GM19324 (cell line): Measurements from ENCODE around the gene DNAI7.
A peak's percentile ranks its signal among the peaks of the same experiment; 100 is the strongest.

Source experiments
- ATAC-seq: cut with Tn5 transposase; IDR thresholded peaks from one replicate; pipeline ENCODE4 v1.9.1; 2021; ENCODE audit warnings: mild to moderate bottlenecking, moderate library complexity; ENCODE audit not compliant: unreplicated experiment, low FRiP score

Gene DNAI7, protein sequence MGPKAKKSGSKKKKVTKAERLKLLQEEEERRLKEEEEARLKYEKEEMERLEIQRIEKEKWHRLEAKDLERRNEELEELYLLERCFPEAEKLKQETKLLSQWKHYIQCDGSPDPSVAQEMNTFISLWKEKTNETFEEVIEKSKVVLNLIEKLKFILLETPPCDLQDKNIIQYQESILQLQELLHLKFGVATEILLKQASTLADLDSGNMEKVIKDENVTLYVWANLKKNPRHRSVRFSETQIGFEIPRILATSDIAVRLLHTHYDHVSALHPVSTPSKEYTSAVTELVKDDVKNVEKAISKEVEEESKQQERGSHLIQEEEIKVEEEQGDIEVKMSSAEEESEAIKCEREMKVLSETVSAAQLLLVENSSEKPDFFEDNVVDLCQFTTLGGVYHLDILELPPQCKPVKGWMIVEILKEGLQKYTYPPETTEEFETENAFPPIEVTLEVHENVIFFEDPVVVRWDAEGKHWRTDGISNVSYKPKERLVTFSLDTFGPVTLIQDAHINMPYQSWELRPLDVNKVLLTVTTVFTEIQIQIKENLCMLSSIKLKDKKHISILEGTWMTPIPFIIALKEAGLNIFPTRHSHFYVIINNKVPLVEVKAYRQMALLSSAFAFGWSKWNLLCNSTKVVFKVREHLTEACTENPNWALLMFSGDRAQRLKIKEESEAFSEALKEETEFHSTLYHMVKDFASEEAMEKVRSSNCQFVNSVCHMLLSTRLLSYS

DNA sequence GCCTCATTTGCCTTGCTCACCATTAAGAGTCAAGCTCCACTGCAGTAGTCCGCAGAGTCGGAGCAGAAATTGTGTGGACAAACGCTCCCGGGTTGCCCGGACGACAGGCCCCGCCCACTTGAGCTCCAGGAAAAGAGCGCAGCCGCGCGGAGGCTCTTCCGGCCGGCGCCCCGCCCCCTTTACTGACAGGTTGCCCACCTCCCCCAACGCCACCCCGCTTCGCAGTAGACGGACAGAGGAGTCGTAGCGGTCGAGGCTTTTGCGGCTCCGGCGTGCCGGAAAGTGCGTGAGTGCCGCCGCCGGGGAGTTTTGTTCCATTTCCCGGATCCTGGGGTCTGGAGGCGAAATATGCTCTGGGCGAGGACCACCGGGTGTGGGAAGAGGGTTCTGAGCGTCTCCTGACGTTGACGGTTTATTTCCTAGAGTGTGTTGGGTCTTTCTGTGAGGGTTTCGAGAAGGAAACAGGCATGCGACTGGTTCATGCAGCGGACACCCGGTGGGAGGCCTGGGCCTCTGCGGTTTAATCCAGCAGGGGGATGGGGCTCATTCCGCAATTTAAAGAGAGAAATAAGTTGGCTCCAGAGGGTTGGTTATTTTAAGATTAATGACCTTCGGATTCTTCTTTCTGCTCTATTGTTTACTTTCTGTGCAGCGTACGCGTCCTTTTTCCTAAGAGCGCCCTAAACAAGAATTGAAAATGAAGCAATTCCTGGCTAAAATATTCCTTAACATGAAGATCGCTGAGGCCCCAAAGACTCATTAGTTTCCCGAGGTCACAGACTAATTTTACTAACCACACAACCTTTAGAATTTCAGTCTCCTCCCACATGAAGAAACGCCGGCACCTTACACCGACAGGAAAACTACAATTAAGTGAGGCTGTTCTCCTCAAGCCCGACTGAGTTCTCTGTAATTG is at the start of gene DNAI7, which contains the start of gene ETFRF1:
DNAI7 (minus strand) TSS at position 105 of the 916 bp plus-strand sequence; CDS start at position 23, 82 bp downstream.
ETFRF1 (plus strand) TSS at position 182 of the 916 bp plus-strand sequence. CDS start 8,720 bp downstream, outside the sequence.
- peak; percentile 92 for ATAC-seq

DNA sequence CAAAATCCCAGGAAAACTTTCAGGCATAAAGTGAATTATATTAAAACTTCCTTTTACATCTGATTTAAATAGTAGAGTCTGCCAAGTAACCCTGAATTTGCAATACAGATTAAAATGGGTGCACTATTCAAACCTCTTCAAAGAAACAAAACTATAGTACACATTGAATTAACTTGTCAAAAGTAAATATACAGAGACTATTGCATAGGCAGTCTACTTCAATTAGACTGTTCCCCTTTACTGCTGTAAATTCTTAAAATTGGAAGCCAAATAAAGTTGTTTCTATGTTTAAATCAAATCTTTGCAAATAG is 48.7 kb upstream of the DNAI7 start:
- no peak for ATAC-seq

DNA sequence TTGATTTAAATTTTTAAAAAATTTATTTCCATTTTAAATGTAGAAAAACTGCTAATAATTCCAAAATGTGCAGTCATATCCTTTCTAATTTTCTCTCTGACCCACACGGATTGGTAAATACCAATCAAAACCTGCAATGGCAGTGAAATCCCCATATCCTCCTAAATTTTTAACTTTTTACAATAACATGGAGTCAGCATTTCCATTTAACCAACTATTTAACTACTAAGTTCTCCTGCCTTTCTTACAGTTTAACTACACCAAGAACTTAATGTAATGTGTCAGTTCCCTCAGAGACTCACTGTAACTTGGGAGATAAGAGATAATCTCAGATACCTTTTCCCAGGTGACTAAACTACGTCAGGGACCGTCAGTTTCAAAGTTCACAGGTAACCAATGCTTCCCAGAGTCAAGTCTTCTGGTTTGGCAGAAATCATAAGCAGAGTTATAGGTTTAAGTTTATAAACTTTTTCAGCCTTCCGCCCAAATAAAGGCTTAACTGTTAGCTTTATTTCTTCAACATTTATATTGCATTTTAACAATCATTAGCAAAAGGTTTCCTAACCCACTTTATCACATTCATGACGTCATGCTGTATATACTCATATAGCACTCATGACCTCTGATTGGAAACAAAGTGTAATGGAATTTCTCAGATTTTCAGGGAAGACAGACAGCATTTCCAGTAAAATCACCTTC is 48.2 kb upstream of the DNAI7 start:
- ATAC-seq = no peak

DNA sequence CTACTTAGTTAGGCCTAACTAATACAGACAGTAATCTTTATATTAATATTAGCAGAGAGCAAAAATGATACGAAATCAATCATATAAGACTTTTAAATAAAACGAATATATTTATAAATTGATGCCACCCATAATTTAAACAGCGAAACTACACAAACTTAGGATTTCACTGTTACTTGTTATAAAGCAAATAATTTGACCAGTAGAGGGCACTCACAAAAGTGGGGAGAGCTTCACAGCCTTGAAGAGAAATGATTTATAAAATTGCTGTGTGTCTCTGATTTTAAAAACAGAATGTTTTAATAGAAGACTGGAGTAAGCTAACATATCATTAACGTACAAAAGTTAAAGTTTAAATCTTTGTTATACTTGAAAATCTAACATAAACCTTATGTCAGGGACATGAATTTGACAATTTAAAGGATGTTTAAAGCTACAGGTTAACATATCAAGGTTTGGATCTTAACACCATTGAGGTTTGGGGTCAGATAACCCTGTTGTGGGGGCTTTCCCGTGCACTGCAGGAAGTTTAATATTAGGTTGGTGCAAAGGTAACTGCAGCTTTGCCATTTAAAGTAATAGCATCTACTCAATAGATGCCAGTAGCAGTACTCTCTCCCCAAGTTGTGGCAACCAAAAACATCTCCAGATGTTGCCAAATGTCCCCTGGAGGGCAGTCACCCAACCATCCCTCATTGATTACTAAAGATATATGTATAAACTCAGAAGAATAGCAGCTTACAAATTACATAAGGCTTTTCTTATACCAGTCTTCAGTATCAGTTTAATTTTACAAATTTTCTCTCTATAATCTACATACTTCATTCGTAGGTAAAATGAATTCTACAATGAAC is 46.4 kb upstream of the DNAI7 start:
- ATAC-seq = no peak

DNA sequence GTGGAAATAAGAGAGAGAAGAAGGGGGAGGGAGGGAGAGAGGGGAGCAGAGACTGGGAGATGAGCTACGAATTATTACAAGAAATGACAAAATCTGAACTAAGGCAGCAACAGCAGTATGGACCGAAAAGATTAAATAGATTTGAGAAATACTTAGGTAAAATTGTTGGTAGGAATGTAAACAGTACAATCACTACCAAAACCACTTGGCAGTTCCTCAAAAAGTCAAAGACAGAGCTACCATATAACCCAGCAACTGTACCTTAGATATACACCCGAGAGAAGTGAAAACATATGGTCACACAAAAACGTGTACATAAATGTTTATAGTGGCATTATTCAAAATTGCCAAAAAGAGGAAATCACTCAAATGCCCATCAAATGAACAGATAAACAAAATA is 41.7 kb upstream of the DNAI7 start:
- ATAC-seq = no peak

DNA sequence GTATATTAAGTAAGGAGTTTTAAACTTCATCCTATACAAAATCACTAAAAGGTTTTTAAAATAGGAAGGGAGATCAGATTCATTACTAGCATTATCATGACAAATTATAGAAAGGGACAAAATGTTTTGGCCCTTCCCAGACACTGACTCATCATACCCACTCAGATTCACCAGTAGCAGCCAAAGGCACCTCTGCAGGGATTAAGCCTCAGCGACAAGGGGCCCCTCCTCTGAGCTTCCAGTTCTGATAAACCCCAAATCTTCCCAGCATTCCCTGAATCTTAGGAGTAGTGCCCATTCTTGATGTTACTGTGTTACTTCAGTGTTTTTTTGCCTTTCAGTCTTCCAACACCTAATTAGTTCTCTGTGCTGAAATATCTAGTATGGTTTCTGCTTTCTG is 41.2 kb upstream of the DNAI7 start:
- no peak for ATAC-seq

DNA sequence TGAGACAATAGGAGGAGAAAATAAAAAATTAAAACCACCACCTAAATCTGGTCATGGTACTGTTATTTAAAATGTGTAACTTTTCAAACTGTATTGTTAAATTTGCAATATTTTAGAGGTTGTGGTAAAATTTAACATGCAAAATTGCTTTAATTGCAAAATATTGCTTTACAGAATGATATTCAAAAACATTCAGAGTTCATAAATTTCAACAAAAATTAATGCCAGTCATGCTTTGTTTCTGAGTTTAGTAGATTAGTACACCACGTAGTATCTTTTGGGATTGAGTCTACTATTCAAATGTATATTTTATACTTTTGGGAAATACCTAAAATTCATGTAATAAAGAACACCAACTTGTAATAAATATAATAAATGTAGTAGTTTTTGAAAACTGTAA is 18.4 kb upstream of the DNAI7 start:
- ATAC-seq = no peak

DNA sequence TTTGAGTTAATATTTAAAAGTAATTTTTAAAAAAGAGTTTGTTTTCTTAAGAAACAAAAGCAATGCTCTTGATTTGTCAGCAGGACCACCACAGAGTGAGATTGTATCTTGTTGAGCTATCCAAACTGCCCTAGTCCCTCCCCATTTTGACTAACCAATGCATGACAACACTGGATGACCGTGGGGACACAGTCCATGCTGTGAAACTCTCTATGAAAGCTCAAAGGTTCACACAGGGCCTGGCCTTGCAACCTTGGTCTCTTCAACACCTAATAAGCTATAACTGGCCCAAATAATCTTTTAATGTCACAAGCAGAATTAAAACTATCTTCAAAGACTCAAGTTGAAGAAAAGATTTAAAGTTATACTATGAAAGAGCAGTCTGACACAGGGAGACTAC is 13.6 kb upstream of the DNAI7 start:
- no peak for ATAC-seq

DNA sequence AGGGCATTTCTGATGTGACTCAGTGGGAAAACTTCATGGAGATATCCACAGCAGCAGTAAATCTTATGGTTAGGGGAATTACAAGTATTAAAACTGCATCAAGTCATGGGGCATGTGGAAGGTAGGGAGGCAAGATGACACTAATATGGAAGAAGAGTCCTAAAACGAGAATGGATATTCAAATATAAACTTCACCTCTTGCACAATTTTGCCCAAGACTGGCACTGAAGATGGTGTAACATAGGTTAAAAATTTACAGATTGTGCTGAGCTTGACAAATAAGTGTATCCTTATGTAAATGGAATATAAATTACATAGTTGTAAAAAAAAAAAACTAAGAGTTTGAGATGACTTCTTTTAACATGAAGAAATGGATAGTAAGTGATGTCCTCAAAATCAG is 12.9 kb upstream of the DNAI7 start:
- ATAC-seq = no peak

DNA sequence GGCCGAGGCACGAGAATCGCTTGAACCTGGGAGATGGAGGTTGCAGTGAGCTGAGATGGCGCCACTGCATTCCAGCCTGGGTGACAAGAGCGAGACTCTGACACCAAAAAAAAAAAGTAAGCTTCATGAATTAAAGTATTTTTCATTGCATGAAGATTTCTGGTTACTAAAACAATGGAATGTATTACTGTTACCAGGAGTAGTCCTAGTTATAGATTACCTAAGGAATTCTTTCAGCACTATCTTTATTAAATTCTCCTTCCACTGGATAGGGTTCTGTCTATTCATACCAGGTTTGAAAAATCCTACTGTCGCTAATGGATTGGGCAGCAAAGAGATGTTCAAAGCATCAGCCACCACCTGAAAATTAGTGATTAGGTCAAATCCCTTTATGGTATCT is 12.5 kb upstream of the DNAI7 start:
- no peak for ATAC-seq

DNA sequence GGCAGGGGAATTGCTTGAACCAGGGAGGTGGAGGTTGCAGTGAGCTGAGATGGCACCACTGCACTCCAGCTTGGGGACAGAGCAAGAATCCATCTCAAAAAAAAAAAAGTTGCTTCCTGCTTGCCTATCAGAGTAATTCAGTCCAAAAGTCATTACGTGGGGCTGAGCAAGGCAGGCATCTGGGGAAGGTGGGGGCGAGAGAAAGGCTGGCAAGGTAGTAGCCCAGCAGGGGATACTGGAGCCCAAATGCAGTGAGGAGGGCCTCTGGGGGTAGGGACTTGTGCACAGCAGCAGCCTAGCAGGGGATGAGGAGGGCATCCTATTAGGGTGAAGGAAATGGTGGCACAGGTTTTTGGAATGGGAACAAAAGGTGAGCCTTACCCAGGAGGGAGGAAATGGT is 7.2 kb upstream of the DNAI7 start:
- ATAC-seq = no peak

DNA sequence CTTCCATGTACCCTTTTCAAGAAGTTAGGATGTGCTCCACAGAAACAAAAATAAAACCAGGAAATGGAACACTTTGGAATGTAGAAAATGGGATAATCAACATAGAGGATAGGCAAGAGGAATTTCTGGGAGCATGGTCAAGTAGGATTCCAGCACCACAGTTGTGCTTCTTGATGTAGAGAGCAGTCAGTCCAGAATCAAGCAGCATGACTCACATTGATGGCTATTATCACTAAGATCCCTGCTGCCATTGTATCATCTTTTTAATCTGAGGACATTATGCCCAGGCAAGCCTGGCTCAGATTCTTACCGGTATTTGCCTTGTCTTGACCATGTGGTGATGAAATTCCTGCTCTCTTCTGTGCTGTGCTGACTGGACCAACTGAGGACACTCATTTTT is 5.7 kb upstream of the DNAI7 start:
- ATAC-seq = no peak

DNA sequence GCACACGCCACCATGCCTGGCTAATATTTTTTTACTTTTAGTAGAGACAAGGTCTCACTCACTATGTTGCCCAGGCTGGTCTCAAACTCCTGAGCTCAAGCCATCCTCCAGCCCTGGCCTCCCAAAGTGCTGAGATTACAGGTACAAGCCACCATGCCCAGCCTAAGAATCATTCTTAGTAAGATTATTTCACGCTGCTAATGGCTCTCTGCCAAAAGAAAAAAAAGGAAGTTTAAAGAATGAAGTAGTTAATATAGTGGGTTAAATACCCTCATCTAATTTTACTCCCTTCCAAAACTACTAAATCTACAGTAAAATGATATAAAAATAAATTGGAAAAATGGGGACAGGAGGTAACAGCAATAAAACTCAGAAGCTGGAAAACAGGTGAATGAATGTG is 2.6 kb upstream of the DNAI7 start:
- ATAC-seq = no peak

DNA sequence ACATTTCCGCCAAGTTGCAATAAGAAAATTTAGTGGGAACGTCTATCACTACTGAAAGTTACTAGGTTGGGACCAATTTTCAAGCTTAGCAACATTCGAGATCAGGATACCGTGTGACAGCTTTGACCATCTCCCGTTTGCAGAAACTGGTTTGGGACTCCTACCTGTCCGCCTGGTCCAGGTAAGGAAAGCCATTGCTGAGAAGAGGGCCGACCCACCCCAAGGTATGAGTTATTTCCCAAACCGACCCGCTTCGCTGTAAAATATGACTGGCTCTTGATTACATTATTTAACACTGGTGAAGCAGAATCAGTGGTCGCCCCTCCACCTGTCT is 271 bp downstream of the DNAI7 start:
- ATAC-seq = peak; percentile 8

DNA sequence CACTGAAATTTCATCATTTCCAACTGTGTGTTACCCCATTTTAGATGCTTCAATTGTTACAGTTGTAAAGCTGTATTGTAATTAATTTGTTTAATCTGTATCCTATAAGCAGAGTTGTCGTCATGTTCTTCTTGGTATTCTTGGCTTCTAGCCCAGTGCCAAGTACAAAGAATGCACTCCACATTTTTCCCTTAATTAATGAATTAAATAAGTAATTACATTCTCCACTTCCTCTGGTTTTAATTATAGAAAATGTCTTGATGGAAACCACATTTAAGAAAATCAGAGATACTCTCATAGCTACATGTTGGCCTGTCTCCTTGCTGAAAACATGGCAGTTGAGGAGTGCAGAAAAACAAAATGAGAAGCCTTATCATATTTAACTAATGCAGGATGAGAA is 746 bp downstream of the DNAI7 start:
- no peak for ATAC-seq

DNA sequence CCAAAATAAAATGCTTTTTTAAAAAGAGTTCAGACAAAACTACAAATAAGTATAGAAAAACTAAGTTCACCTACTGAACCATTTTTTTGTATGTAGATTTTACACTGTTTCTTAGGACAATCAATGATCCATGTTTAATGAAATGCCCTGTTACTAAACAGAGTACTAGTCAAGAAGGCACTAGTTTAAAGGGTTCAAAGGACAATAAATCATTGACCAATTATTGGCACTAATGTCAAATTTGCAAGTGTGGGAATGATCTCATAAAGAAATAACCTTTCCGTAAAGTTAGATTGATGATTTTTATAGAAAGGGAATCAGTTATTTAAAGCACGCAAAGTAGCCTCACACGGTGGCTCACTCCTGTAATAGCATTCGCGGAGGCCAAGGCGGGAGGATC is 4.2 kb downstream of the DNAI7 start:
- ATAC-seq = no peak

DNA sequence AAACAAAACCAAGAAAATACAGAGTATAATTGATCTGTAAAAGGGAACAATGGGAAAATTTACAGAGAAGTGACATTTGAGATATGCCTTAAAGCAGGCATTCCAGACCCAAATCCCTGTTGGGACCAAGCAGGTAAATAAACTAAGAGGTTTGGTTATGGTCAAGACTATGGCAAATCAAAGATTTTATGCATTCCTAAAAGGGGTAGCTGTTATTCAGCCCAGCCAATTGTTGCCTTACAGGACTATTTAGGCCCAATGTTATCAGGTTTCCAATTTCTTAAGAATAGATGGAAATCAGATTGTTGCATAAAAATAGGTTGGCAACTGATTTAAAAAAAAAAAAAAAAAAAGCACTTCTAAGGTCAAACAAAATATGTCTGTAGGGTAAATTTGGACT is 5.3 kb downstream of the DNAI7 start:
- no peak for ATAC-seq

DNA sequence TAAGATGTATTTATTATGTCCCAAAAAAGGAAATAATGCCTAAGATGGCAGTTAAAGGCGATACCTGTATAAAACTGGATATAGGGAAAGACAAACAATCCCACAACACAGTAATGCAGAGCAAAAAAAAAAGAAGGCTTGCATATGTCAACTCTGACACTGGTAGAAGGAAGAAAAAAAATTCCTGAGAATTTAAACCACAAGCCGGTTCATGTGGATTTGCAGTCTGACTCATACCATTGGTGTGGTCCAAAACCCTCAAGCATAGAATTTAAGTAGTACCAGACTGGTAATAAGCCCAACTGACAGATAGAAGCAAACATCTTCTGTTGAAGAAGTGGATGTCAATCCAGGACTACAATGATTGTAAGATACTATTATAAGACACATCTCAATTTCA is 7.2 kb downstream of the DNAI7 start:
- ATAC-seq = no peak

DNA sequence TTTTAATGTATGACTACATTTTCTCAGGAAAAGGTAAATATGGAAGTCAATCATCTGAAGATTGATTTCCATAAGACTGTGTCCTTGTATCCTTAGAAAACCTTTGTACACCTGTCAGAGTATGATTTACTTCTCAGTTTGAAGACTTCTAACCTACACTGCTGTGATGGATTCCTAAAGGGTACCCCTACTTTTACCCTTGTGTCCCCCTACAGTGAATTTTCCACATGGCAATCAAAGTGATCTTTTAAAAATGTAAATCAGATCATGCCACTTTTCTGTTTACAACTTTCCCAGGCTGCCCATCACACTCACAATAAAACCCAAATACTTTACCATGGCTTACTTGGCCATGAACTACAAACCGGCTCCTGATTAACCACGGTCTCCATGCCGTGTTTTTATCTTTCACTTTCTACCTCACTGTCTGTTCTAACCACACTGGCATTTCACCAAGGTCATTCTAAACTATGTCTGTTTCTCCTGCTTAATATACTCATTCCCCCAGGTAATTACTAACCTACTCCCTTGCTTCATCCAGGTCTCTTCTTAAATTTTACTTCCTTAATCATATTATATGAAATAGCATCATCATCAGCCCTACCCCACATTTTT is 8.1 kb downstream of the DNAI7 start:
- peak; percentile 79 for ATAC-seq
